K562 (cell line): ENCODE data around the gene BTLA. TPM values are rescaled to one million over a fixed set of nuclear protein-coding genes. Genes with fewer than 3 reads are reported as not detected.

Source experiments
- PRPF4 ChIP-seq: fragments of 200-400 bp; formaldehyde crosslinking; IDR thresholded peaks from one replicate; pipeline ENCODE4 v1.6.1; 2017; ENCODE audit warnings: low read length, low read depth, mild to moderate bottlenecking; ENCODE audit not compliant: insufficient read depth, poor library complexity, severe bottlenecking
- SP2 ChIP-seq: IDR thresholded peaks from 2 replicates; pipeline ENCODE4 v1.6.1; 2011; ENCODE audit warnings: mild to moderate bottlenecking, low read depth, low read length, moderate library complexity; ENCODE audit not compliant: poor library complexity, severe bottlenecking; ENCODE audit errors: extremely low read depth
- ZBTB40 ChIP-seq, 2 experiments: fragments of 450-650 bp in 1 of 2; sonication (generic) in 1 of 2; formaldehyde crosslinking in 1 of 2; IDR thresholded peaks; 2 replicates each; pipeline versions ENCODE4 v1.7.1 to v1.9.0; 2016 to 2022; ENCODE audit warnings: inconsistent platforms in 1 of 2, mild to moderate bottlenecking in 1 of 2, missing genetic modification reagents in 1 of 2
- polyA plus RNA-seq, 8 experiments: library from polyadenylated mRNA; depleted of rRNA in 4 of 8; stranded (reverse) in 5 of 8; unstranded in 3 of 8; fragments of >200 nt; fragmentation: Nextera tagmentation in 2 of 8; fragmentation: Illumina TruSeq in 1 of 8; extraction: Ambion mirVana in 2 of 8; extraction: Trizol in 1 of 8; gene quantifications; 2 replicates each; pipeline versions ENCODE4 v1.2.1 to v1.2.3, GENCODE V29; 2011 to 2014; ENCODE audit warnings: inconsistent platforms in 1 of 8, missing spikeins in 1 of 8
- total RNA-seq, 7 experiments: library from RNA; depleted of rRNA in 6 of 7; stranded (reverse); fragments of >200 nt in 6 of 7; fragmentation: Illumina TruSeq in 2 of 7; extraction: Trizol in 2 of 7; gene quantifications; 2 replicates each; pipeline versions ENCODE4 v1.2.1 to v1.2.3, GENCODE V29; 2011 to 2021; ENCODE audit warnings: low replicate concordance in 1 of 7
- TF ChIP-seq, protein P1 (sequence below): sonication (generic); formaldehyde crosslinking; IDR thresholded peaks from 2 replicates; pipeline ENCODE4 v1.8.1; 2023; ENCODE audit warnings: mild to moderate bottlenecking, missing genetic modification reagents

The BTLA gene
- total and polyA plus RNA-seq, 9 of the 15 experiments (the other 6 are each of a cell fraction or from before 2014, with no cell fraction given) = 0.22 TPM; not detected in 8

- TF ChIP-seq ZBTB40 (IDR thresholded peaks at IDR 0.05) (no peak), ZBTB40 (CRISPR knock-in tag; IDR thresholded peaks at IDR 0.05) (no peak), PRPF4 (no peak), SP2 (no peak)
- TF ChIP-seq, protein P1, sequence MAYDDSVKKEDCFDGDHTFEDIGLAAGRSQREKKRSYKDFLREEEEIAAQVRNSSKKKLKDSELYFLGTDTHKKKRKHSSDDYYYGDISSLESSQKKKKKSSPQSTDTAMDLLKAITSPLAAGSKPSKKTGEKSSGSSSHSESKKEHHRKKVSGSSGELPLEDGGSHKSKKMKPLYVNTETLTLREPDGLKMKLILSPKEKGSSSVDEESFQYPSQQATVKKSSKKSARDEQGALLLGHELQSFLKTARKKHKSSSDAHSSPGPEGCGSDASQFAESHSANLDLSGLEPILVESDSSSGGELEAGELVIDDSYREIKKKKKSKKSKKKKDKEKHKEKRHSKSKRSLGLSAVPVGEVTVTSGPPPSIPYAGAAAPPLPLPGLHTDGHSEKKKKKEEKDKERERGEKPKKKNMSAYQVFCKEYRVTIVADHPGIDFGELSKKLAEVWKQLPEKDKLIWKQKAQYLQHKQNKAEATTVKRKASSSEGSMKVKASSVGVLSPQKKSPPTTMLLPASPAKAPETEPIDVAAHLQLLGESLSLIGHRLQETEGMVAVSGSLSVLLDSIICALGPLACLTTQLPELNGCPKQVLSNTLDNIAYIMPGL (CRISPR knock-in tag) = no peak
Measured at GRCh38 chr3:112482675-112483074, 16.6 kb downstream of the BTLA start (continued).
